Bronchial epithelial cell (primary cell): ENCODE results near the gene FOXP4. TPM values are rescaled to one million over a fixed set of nuclear protein-coding genes. Genes with fewer than 3 reads are reported as not detected.

Source experiments
- DNase-seq: peaks from one replicate; pipeline ENCODE4 v3.0.0-alpha.2; 2010; ENCODE audit warnings: low read depth
- FAIRE-seq: peaks from 2 replicates; lab custom pipeline; 2011; peaks lifted over from hg19 to GRCh38; lab: Jason Lieb, UNC
- H3K27me3 ChIP-seq: 2 replicates; pipeline ENCODE4 v1.5.1; 2011; ENCODE audit warnings: low read length; ENCODE audit not compliant: control insufficient read depth, insufficient read depth
- H3K36me3 ChIP-seq: 2 replicates; pipeline ENCODE4 v1.5.1; 2011; ENCODE audit warnings: low read length; ENCODE audit not compliant: control insufficient read depth, insufficient read depth
- H3K4me3 ChIP-seq: 2 replicates; pipeline ENCODE4 v1.5.1; 2011; ENCODE audit warnings: mild to moderate bottlenecking, low read depth, low read length, control low read depth
- CTCF ChIP-seq: IDR thresholded peaks from 2 replicates; pipeline ENCODE4 v1.5.1; 2011; ENCODE audit warnings: mild to moderate bottlenecking, moderate library complexity, low read length, control low read depth, inconsistent platforms; ENCODE audit not compliant: insufficient read depth, severe bottlenecking
- total RNA-seq: library from RNA; depleted of rRNA; stranded (reverse); fragments of >200 nt; gene quantifications from 2 replicates; pipeline ENCODE4 v1.2.1, GENCODE V29; 2014

The FOXP4 gene
- total RNA-seq, 1 donor from 2014 or later, result 2.1 TPM

GRCh38 chr6:41546866-41547798 lies 951 bp downstream of the FOXP4 start:
- TF ChIP-seq CTCF, result no peak
- H3K27me3 ChIP-seq, result no peaks in the 10 kb centered on the region
- FAIRE-seq (no peak), DNase-seq (no peak)
- no peaks in the 10 kb centered on the region for H3K36me3 ChIP-seq
- H3K4me3 ChIP-seq, result peak overlapping the region; percentile 60

- Histone ChIP-seq H3K36me3 (peaks cover 3% of the 10 kb centered on the region), H3K27me3 (no peaks in the 10 kb centered on the region), H3K4me3 (peak overlapping the region; percentile 60)
- DNase-seq (no peak), FAIRE-seq (no peak)
- no peak for TF ChIP-seq CTCF
These were observed 1.6 kb downstream of the FOXP4 start for GRCh38 chr6:41547799-41548097.

GRCh38 chr6:41548098-41548840 lies 2.1 kb downstream of the FOXP4 start:
- DNase-seq, result no peak
- FAIRE-seq, result no peak
- Histone ChIP-seq H3K4me3 (peak overlapping the region; percentile 60), H3K27me3 (no peaks in the 10 kb centered on the region), H3K36me3 (peaks cover 3% of the 10 kb centered on the region)
- TF ChIP-seq CTCF, result no peak

GRCh38 chr6:41548841-41549642 lies 2.9 kb downstream of the FOXP4 start:
- H3K36me3 ChIP-seq, result peaks cover 3% of the 10 kb centered on the region
- no peak for DNase-seq
- H3K4me3 ChIP-seq, result no peak overlapping the region
- H3K27me3 ChIP-seq, result no peaks in the 10 kb centered on the region
- TF ChIP-seq CTCF, result no peak
- FAIRE-seq, result no peak

GRCh38 chr6:41549673-41550072 lies 3.5 kb downstream of the FOXP4 start:
- TF ChIP-seq CTCF, result no peak
- no peak for FAIRE-seq
- Histone ChIP-seq H3K36me3 (peaks cover 3% of the 10 kb centered on the region), H3K4me3 (no peak overlapping the region), H3K27me3 (no peaks in the 10 kb centered on the region)
- DNase-seq, result no peak
